HG03159 (cell line): Measurements from ENCODE around the gene TAAR9.

ENCODE experiments used
- ATAC-seq: cut with Tn5 transposase; IDR thresholded peaks from one replicate; pipeline ENCODE4 v1.9.1; 2021; ENCODE audit warnings: mild to moderate bottlenecking, moderate library complexity; ENCODE audit not compliant: unreplicated experiment

The TAAR9 gene

DNA sequence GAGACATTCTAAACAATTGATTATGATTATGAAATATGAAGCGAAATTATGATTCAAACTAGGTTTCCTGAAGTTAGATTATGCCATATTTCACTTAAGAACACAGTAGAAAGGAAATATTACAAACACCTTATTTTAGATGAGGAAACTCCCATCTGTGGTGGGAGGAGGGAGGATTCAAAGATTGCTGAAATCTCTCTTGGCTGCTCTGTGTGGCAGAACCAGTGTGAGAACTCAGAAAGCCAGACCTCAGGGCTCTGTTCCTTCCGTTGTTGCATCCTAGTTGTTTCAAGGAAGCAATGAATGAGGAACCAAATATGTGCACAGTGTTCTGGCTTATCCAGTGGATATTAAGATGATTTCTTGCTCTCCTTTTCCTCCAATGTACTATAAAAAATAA, 49.3 kb downstream of the TAAR9 start:
- ATAC-seq = no peak
